ENCODE results near the gene WDR1. TPM values are rescaled to one million over a fixed set of nuclear protein-coding genes. Genes with fewer than 3 reads are reported as not detected.

The WDR1 gene
- total and polyA plus RNA-seq, 2 of the 13 experiments (the other 11 are each of a cell fraction or from before 2014, with no cell fraction given) = 106 to 198 TPM

- TF ChIP-seq, protein P1, sequence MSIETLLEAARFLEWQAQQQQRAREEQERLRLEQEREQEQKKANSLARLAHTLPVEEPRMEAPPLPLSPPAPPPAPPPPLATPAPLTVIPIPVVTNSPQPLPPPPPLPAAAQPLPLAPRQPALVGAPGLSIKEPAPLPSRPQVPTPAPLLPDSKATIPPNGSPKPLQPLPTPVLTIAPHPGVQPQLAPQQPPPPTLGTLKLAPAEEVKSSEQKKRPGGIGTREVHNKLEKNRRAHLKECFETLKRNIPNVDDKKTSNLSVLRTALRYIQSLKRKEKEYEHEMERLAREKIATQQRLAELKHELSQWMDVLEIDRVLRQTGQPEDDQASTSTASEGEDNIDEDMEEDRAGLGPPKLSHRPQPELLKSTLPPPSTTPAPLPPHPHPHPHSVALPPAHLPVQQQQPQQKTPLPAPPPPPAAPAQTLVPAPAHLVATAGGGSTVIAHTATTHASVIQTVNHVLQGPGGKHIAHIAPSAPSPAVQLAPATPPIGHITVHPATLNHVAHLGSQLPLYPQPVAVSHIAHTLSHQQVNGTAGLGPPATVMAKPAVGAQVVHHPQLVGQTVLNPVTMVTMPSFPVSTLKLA (IDR thresholded peaks at IDR 0.05) = no peak
- TF ChIP-seq RXRA (CRISPR knock-in tag; IDR thresholded peaks at IDR 0.05) (no peak), DBP (CRISPR knock-in tag; IDR thresholded peaks at IDR 0.05; ENCODE audit: not compliant biosample characterization) (no peak)
These were observed 47.4 kb downstream of the WDR1 start (continued) for GRCh38 chr4:10069075-10069642.

DNA sequence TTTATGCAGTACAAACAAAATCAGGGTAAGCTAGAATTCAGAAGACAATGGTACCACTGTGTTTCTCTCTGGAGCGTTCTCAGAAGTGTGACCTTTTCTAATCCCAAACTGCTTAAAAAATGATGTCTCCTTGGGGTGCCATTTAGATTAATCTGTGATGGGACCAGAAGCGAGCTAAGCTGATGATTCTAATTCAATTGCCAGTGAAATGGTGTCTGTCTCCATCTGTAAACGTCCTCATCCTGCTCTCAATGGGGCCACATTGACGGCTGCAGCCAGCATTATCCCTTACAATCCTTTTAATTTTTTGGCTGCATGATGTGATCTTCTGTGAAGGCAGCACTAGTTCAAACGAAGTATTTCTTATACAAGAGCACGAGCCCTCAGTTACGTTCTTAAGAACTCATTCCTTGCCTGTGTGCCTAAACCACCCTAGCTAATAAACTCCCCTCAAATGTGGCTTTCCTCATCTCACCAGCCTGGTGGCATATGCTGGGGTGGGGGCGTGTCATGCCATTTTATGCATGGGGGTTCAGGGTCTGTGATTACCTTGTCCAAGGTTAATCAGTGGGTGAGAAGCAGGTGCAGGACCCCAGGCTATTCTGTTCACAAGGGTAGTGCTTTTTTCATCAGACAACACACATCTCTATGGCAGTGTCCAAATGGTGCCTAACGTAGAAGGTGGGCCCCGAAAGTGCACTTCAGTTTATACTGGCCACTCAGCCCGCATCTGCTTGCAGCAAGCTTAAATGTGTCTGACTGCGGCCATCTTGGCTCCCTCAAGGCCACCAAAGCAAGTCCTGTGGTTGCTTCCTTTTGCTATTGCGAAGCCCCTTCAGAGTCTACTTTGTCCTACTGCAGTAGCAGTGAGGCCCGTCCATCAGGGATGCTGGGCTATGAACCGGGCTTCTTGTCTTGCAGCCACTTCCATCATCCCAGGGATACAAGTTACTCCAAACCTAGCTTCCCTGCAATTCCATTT lies 49.6 kb downstream of the WDR1 start:
- no peaks in the 10 kb centered on the region for H3K79me2 ChIP-seq (ENCODE audit: insufficient read depth, low read length)
- TF ChIP-seq RXRA (CRISPR knock-in tag; IDR thresholded peaks at IDR 0.05) = no peak
- no peak for TF ChIP-seq ZNF264 (CRISPR knock-in tag; IDR thresholded peaks at IDR 0.05)
- no peak for TF ChIP-seq ZBTB7B (CRISPR knock-in tag; IDR thresholded peaks at IDR 0.05)
- TF ChIP-seq RARA (CRISPR knock-in tag; IDR thresholded peaks at IDR 0.05) = no peak
- TF ChIP-seq ZNF570 (CRISPR knock-in tag; IDR thresholded peaks at IDR 0.05; ENCODE audit: borderline replicate concordance) = no peak
- TF ChIP-seq ZNF616 (CRISPR knock-in tag; IDR thresholded peaks at IDR 0.05; ENCODE audit: low read depth) = no peak
- no peak for TF ChIP-seq ZNF354B (CRISPR knock-in tag; IDR thresholded peaks at IDR 0.05)
- TF ChIP-seq ZNF530 (CRISPR knock-in tag; IDR thresholded peaks at IDR 0.05; ENCODE audit: low read depth) = no peak
- H3K9ac ChIP-seq (ENCODE audit: insufficient read depth, low read depth, low read length) = no peak overlapping the region
- H3K4me1 ChIP-seq (ENCODE audit: insufficient read depth, low read length) = peaks cover 23% of the 10 kb centered on the region
- POLR2A ChIA-PET = interaction anchor here (1.4 kb wide), 1 partner anchor 48 kb away, joined by 4 read pairs; no protein-coding TSS in a partner anchor
- H3K4me3 ChIP-seq (replicated peaks in 1 of 3; ENCODE audit: insufficient read depth in 1 of 3, low read depth in 2 of 3, low read length in 3 of 3) = no peak overlapping the region
- no peak overlapping the region for H3K4me2 ChIP-seq (ENCODE audit: low read depth, low read length)
- no peak for DNase-seq (ENCODE audit: low spot score)
- no peaks in the 10 kb centered on the region for H3K36me3 ChIP-seq (replicated peaks in 1 of 2; ENCODE audit: control insufficient read depth in 1 of 2, insufficient read depth in 2 of 2, low read length in 2 of 2)
- no TSS peak for BruUV-seq (replicated peaks)
- intact Hi-C loops (cut with micrococcal nuclease; ENCODE audit: unreplicated experiment) (no loop called here), in situ Hi-C loops (cut with HindIII; ENCODE audit: extremely low pct_ligation_motif_present, low pct_unique_long_range_greater_than_20kb) (no loop called here)
- CTCF ChIA-PET (ENCODE audit: low intra/inter-chr PET ratio, low total read pairs) = no interaction called here
- no peaks in the 10 kb centered on the region for H3K27me3 ChIP-seq (ENCODE audit: control insufficient read depth in 1 of 2, insufficient read depth in 2 of 2, low read length in 2 of 2)
- 92% methylated on average over 13 of the region's 15 CpGs for WGBS (ENCODE audit: low lambda C conversion rate)
- H3K9me3 ChIP-seq (ENCODE audit: low read length) = no peaks in the 10 kb centered on the region
- H2AFZ ChIP-seq (ENCODE audit: low read length) = no peak overlapping the region
- no peak overlapping the region for H3K27ac ChIP-seq (ENCODE audit: extremely low read length, insufficient read depth, low read length)
- no peak for FAIRE-seq
- no peak for ATAC-seq
- H4K20me1 ChIP-seq (ENCODE audit: insufficient read depth, low read length) = no peaks in the 10 kb centered on the region
